Coronary artery (tissue), 2 donors: ENCODE results near the gene CHRNA4.

Experiments used
- DNase-seq: peaks from one replicate; pipeline ENCODE4 v3.0.0-alpha.2; 2017; ENCODE audit warnings: low spot score
- H3K27ac ChIP-seq, 2 donors: fragments of 200-600 bp; sonication (generic); one replicate each; pipeline ENCODE4 v1.5.1; 2016 to 2019
- H3K4me3 ChIP-seq: fragments of 200-600 bp; sonication (generic); 2 replicates; pipeline ENCODE4 v1.5.1; 2016; ENCODE audit warnings: mild to moderate bottlenecking, moderate library complexity
- TF ChIP-seq, protein P1 (sequence below): fragments of 200-600 bp; sonication (generic); IDR thresholded peaks from one replicate; pipeline ENCODE4 v1.5.1; 2019; ENCODE audit warnings: antibody characterized with exemption

Gene CHRNA4

DNA sequence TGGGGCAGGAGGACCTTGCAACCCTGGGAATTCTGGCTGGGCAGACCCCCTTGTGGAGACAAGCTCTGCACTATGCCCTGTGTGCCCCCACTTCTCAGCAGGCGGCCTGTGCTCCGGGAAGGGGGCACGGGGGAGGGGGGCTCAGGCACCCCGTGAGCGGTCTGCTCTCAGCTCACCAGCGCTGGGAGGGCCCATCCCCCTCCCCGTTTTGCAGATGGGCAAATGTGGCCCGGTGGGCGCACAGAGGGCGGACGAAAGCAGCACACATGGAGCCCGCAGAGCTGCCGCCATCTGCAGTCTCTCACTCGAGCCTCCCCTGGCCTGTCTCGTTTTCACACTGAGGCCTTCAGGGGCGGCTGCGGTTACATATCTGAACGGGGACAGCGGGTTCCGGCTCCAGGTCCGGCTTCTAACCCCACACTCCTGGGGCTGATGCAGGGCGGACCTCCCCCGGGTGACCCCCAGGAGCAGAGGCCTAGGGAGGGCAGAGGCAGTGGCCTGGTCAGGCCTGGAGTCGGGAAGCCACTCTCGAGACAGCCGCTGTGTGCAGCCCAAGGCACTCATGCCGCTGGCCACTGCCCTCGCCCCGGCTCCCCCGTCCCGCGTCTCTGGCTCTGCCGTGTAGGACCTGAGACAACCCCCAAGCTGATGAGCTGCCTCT lies 13.9 kb downstream of the CHRNA4 start:
- no peak for DNase-seq
- TF ChIP-seq, protein P1, sequence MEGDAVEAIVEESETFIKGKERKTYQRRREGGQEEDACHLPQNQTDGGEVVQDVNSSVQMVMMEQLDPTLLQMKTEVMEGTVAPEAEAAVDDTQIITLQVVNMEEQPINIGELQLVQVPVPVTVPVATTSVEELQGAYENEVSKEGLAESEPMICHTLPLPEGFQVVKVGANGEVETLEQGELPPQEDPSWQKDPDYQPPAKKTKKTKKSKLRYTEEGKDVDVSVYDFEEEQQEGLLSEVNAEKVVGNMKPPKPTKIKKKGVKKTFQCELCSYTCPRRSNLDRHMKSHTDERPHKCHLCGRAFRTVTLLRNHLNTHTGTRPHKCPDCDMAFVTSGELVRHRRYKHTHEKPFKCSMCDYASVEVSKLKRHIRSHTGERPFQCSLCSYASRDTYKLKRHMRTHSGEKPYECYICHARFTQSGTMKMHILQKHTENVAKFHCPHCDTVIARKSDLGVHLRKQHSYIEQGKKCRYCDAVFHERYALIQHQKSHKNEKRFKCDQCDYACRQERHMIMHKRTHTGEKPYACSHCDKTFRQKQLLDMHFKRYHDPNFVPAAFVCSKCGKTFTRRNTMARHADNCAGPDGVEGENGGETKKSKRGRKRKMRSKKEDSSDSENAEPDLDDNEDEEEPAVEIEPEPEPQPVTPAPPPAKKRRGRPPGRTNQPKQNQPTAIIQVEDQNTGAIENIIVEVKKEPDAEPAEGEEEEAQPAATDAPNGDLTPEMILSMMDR = no peak

GRCh38 chr20:63346131-63347080 lies 14.7 kb downstream of the CHRNA4 start:
- no peak overlapping the region for H3K27ac ChIP-seq

More for the DNA sequence above, 13.9 kb downstream of the CHRNA4 start:
- no peak overlapping the region for H3K4me3 ChIP-seq
- H3K27ac ChIP-seq = no peak overlapping the region

GRCh38 chr20:63345328-63346100 lies 15.6 kb downstream of the CHRNA4 start:
- no peak overlapping the region for H3K27ac ChIP-seq
- no peak for DNase-seq
- TF ChIP-seq, protein P1 = no peak
- no peak overlapping the region for H3K4me3 ChIP-seq

More at GRCh38 chr20:63346131-63347080, 14.7 kb downstream of the CHRNA4 start:
- TF ChIP-seq, protein P1 = no peak
- no peak for DNase-seq
- no peak overlapping the region for H3K4me3 ChIP-seq

- no peak for DNase-seq
- TF ChIP-seq, protein P1 = no peak
- Histone ChIP-seq H3K4me3 (no peak overlapping the region), H3K27ac (no peak overlapping the region)
These were observed 16.4 kb downstream of the CHRNA4 start for GRCh38 chr20:63344616-63345327.

DNA sequence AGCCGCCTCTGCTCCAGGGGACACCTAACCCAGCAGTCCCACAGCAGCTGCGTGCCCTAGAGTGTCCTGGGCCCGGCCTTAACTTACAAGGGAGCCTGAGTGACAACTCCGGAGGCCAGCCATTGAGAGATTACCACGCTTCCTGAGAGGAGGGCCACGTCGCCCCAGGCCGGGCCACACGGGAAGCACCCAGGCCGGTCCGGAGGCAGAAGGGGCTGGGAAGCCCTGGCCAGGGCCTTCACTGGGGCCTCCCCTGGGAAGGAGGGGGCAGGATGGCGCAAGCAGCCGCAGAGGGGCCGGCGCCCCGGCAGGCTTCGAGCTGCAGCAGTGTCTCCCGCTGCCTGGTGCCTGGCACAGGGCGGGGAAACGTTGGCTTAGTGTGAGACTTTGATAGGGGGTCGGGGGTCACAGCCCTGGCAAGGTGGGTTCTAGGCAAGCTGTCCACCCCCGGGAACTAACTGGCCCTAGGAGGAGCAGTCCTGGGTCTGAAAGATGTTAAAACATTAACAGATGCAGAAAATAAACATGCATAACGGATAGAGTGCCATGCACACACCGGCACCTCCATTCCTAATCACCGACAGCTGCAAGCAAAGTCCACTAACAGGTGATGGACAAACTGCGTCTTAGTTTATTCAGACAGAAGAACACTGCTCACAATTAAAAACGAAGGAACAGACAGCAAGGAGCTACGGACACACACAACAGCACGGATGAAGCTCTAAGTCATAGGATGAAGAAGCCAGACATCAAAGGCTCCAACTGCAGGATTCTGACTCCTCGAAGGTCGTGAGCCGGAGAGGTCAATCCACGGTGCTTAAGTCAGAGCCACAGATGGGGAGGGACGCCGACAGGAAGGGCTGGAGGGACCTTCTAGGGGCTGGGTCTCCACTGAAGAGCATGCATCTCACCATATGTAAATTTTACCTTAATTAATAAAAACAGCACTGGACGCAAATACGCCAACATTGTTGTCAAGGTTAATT lies 17.4 kb downstream of the CHRNA4 start:
- Histone ChIP-seq H3K4me3 (no peak overlapping the region), H3K27ac (no peak overlapping the region)
- DNase-seq = no peak
- TF ChIP-seq, protein P1 = no peak
